GM12864 (cell line): ENCODE results near the gene NELL1.
"Not testable (repeated sequence)": the region's sequence is repeated elsewhere in the genome, so short reads cannot be mapped to it uniquely, and the experiment has no call there.

Experiments
- DNase-seq: peaks from one replicate; pipeline ENCODE4 v3.0.0-alpha.2; 2011; ENCODE audit warnings: low read depth
- H3K4me3 ChIP-seq: 2 replicates; pipeline ENCODE4 v1.5.1; 2011; ENCODE audit warnings: mild to moderate bottlenecking, low read depth, low read length, control low read depth
- CTCF ChIP-seq: IDR thresholded peaks from 2 replicates; pipeline ENCODE4 v1.5.1; 2011; ENCODE audit warnings: low read depth, mild to moderate bottlenecking, moderate library complexity, low read length, control low read depth, inconsistent platforms; ENCODE audit errors: missing control alignments

NELL1 gene

GRCh38 chr11:20861322-20861721, 191.9 kb downstream of the NELL1 start:
- H3K4me3 ChIP-seq = no peak overlapping the region
- DNase-seq = no peak
- TF ChIP-seq CTCF = no peak

- H3K4me3 ChIP-seq, DNase-seq: not testable (repeated sequence)
These were observed 192.9 kb downstream of the NELL1 start for GRCh38 chr11:20862263-20862662.

GRCh38 chr11:20864628-20865027, 195.2 kb downstream of the NELL1 start:
- no peak for DNase-seq
- H3K4me3 ChIP-seq = no peak overlapping the region
- no peak for TF ChIP-seq CTCF

- no peak for DNase-seq
- TF ChIP-seq CTCF = no peak
- H3K4me3 ChIP-seq = no peak overlapping the region
These were observed 195.8 kb downstream of the NELL1 start for GRCh38 chr11:20865161-20865560.

- TF ChIP-seq CTCF = no peak
- no peak overlapping the region for H3K4me3 ChIP-seq
- DNase-seq = no peak
These were observed 199.7 kb downstream of the NELL1 start for GRCh38 chr11:20869123-20869522.

- H3K4me3 ChIP-seq = no peak overlapping the region
- DNase-seq = no peak
- peak; percentile 52 for TF ChIP-seq CTCF
These were observed 203.7 kb downstream of the NELL1 start for GRCh38 chr11:20873054-20873453.

- H3K4me3 ChIP-seq = no peak overlapping the region
- TF ChIP-seq CTCF = no peak
- DNase-seq = no peak
These were observed 205.0 kb downstream of the NELL1 start for GRCh38 chr11:20874358-20874757.

GRCh38 chr11:20875889-20876288, 206.5 kb downstream of the NELL1 start:
- no peak overlapping the region for H3K4me3 ChIP-seq
- DNase-seq = no peak
- no peak for TF ChIP-seq CTCF
